HepG2 (cell line): Measurements from ENCODE around the gene NLGN2. TPM values are rescaled to one million over a fixed set of nuclear protein-coding genes. Genes with fewer than 3 reads are reported as not detected.
A peak's percentile ranks its signal among the peaks of the same experiment; 100 is the strongest.

Experiments
- FOXO1 ChIP-seq: sonication (generic); formaldehyde crosslinking; IDR thresholded peaks from 2 replicates; pipeline ENCODE4 v1.4.0; 2020; ENCODE audit warnings: missing genetic modification reagents
- HNF4G ChIP-seq, 2 experiments: sonication (generic) in 1 of 2; formaldehyde crosslinking in 1 of 2; IDR thresholded peaks; 2 replicates each; pipeline versions ENCODE4 v1.4.0 to v1.6.1; 2011 to 2020; ENCODE audit warnings: borderline replicate concordance in 2 of 2, low read depth in 2 of 2, mild to moderate bottlenecking in 2 of 2, low read length in 1 of 2, missing genetic modification reagents in 1 of 2, moderate library complexity in 1 of 2
- POLR2A ChIP-seq, 2 experiments: IDR thresholded peaks; 2 replicates each; pipeline ENCODE4 v1.6.1; 2011; ENCODE audit warnings: low read depth in 2 of 2, low read length in 2 of 2, mild to moderate bottlenecking in 1 of 2, moderate library complexity in 1 of 2; ENCODE audit not compliant: insufficient read depth in 1 of 2
- polyA plus RNA-seq, 8 experiments: library from polyadenylated mRNA; depleted of rRNA in 3 of 8; stranded (reverse) in 7 of 8; unstranded in 1 of 8; fragments of >200 nt; fragmentation: Illumina TruSeq in 4 of 8; extraction: Trizol in 4 of 8; gene quantifications; 2 replicates each; pipeline versions ENCODE4 v1.2.1 to v1.2.3, GENCODE V29; 2011 to 2016; ENCODE audit warnings: low read depth in 4 of 8, missing spikeins in 1 of 8, mixed read lengths in 1 of 8; ENCODE audit not compliant: insufficient read depth in 1 of 8
- total RNA-seq, 5 experiments: library from RNA; depleted of rRNA; stranded (reverse); fragments of >200 nt; fragmentation: Illumina TruSeq; extraction: Trizol; gene quantifications; 2 replicates each; pipeline ENCODE4 v1.2.3, GENCODE V29; 2016; ENCODE audit warnings: low read depth in 1 of 5
- TF ChIP-seq, protein P1 (sequence below): sonication (generic); formaldehyde crosslinking; IDR thresholded peaks from 2 replicates; pipeline ENCODE4 v1.5.0; 2020; ENCODE audit warnings: mild to moderate bottlenecking, missing genetic modification reagents, borderline replicate concordance
- TF ChIP-seq, protein P2 (sequence below): sonication (generic); formaldehyde crosslinking; IDR thresholded peaks from 2 replicates; pipeline ENCODE4 v1.9.0; 2021; ENCODE audit warnings: missing genetic modification reagents, borderline replicate concordance

The NLGN2 gene
- total and polyA plus RNA-seq, 2 of the 13 experiments (the other 11 are each of a cell fraction or from before 2014, with no cell fraction given): 1.9 to 11.0 TPM

DNA sequence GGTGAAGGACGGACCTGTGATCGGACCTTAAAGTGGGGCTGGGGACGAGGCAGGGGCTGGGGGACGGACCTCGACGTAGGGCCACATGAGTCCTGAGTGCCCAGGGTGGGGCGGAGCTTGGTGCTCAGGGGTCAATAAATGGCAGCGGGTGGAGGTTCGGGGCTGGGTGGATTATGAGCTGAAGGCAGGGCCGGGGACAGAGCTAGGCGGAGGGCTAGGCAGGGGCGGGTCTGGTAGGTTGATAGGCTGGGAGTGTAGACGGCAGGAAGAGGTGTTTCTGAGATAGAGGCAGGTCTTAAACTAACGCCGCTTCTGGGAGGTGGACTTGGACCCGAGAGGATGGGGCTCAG, 37.9 kb downstream of the NLGN2 start (continued):
- TF ChIP-seq FOXO1: no peak
- TF ChIP-seq, protein P1, sequence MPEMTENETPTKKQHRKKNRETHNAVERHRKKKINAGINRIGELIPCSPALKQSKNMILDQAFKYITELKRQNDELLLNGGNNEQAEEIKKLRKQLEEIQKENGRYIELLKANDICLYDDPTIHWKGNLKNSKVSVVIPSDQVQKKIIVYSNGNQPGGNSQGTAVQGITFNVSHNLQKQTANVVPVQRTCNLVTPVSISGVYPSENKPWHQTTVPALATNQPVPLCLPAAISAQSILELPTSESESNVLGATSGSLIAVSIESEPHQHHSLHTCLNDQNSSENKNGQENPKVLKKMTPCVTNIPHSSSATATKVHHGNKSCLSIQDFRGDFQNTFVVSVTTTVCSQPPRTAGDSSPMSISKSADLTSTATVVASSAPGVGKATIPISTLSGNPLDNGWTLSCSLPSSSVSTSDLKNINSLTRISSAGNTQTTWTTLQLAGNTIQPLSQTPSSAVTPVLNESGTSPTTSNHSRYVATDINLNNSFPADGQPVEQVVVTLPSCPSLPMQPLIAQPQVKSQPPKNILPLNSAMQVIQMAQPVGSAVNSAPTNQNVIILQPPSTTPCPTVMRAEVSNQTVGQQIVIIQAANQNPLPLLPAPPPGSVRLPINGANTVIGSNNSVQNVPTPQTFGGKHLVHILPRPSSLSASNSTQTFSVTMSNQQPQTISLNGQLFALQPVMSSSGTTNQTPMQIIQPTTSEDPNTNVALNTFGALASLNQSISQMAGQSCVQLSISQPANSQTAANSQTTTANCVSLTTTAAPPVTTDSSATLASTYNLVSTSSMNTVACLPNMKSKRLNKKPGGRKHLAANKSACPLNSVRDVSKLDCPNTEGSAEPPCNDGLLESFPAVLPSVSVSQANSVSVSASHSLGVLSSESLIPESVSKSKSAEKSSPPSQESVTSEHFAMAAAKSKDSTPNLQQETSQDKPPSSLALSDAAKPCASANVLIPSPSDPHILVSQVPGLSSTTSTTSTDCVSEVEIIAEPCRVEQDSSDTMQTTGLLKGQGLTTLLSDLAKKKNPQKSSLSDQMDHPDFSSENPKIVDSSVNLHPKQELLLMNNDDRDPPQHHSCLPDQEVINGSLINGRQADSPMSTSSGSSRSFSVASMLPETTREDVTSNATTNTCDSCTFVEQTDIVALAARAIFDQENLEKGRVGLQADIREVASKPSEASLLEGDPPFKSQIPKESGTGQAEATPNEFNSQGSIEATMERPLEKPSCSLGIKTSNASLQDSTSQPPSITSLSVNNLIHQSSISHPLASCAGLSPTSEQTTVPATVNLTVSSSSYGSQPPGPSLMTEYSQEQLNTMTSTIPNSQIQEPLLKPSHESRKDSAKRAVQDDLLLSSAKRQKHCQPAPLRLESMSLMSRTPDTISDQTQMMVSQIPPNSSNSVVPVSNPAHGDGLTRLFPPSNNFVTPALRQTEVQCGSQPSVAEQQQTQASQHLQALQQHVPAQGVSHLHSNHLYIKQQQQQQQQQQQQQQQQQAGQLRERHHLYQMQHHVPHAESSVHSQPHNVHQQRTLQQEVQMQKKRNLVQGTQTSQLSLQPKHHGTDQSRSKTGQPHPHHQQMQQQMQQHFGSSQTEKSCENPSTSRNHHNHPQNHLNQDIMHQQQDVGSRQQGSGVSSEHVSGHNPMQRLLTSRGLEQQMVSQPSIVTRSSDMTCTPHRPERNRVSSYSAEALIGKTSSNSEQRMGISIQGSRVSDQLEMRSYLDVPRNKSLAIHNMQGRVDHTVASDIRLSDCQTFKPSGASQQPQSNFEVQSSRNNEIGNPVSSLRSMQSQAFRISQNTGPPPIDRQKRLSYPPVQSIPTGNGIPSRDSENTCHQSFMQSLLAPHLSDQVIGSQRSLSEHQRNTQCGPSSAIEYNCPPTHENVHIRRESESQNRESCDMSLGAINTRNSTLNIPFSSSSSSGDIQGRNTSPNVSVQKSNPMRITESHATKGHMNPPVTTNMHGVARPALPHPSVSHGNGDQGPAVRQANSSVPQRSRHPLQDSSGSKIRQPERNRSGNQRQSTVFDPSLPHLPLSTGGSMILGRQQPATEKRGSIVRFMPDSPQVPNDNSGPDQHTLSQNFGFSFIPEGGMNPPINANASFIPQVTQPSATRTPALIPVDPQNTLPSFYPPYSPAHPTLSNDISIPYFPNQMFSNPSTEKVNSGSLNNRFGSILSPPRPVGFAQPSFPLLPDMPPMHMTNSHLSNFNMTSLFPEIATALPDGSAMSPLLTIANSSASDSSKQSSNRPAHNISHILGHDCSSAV (CRISPR knock-in tag): no peak
- 0 out of 4 replicates have a peak, but pooled peaks of 1 of the 2 experiments have one; percentile 44 for TF ChIP-seq POLR2A (IDR thresholded peaks at IDR 0.05; ENCODE audit: insufficient read depth in 1 of 2, low read depth in 2 of 2, low read length in 2 of 2)
- TF ChIP-seq, protein P2, sequence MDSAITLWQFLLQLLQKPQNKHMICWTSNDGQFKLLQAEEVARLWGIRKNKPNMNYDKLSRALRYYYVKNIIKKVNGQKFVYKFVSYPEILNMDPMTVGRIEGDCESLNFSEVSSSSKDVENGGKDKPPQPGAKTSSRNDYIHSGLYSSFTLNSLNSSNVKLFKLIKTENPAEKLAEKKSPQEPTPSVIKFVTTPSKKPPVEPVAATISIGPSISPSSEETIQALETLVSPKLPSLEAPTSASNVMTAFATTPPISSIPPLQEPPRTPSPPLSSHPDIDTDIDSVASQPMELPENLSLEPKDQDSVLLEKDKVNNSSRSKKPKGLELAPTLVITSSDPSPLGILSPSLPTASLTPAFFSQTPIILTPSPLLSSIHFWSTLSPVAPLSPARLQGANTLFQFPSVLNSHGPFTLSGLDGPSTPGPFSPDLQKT (CRISPR knock-in tag): no peak
- 0 out of 2 replicates have a peak, but pooled peaks have one; percentile 4 for TF ChIP-seq HNF4G (IDR thresholded peaks at IDR 0.05; ENCODE audit: borderline replicate concordance, low read depth, low read length)
- TF ChIP-seq HNF4G (CRISPR knock-in tag; IDR thresholded peaks at IDR 0.05; ENCODE audit: borderline replicate concordance, low read depth): peak; percentile 60
